Cortex of kidney (tissue), 1 donor: ENCODE results near the gene UBE2C.

Experiments
- DNase-seq: peaks from one replicate; lab custom pipeline; 2025; lab: John Stamatoyannopoulos, UW

UBE2C gene

DNA sequence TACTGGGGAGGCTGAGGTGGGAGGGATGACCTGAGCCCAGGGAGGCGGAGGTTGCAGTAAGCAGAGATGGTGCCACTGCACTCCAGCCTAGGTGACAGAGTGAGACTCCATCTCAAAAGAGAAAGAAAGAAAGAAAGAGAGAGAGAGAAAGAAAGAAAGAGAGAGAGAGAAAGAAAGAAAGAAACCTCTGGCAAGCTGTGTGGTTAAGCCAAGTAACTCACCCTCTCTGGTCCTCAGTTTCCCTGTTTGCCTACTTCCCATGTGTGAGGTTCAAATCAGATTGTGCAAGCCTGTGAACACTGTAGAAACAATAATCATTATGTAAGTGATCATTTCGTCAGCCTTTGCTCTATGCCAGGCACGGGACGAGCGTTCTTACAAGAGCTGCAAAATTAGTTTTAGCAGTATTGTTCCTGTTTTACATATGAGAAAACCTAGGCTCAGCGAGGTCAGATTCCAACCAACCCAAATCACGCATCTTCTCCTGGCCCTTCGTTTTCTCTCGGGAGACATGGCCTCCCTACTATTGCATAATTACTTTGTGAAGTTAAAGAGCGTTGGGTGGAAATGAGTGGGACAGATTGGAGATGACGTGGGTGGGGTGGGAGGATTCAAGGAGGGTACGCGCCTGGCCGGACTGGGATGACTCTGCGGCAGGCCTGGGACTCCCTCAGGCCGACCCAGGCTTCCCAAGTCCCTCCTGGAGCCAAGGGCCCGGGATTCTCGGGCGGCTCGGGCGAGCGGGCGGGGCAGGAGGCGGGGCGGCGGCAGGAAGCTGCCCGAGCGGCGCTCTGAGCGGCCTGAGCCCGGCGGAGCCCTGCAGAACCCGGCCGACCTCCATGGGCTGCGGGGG is 20.8 kb downstream of the UBE2C start, which contains the start of gene SNX21:
SNX21 (plus strand) TSS at position 770 of the 853 bp plus-strand sequence. CDS start 121 bp downstream, outside the sequence.
- DNase-seq: peak; percentile 22

DNA sequence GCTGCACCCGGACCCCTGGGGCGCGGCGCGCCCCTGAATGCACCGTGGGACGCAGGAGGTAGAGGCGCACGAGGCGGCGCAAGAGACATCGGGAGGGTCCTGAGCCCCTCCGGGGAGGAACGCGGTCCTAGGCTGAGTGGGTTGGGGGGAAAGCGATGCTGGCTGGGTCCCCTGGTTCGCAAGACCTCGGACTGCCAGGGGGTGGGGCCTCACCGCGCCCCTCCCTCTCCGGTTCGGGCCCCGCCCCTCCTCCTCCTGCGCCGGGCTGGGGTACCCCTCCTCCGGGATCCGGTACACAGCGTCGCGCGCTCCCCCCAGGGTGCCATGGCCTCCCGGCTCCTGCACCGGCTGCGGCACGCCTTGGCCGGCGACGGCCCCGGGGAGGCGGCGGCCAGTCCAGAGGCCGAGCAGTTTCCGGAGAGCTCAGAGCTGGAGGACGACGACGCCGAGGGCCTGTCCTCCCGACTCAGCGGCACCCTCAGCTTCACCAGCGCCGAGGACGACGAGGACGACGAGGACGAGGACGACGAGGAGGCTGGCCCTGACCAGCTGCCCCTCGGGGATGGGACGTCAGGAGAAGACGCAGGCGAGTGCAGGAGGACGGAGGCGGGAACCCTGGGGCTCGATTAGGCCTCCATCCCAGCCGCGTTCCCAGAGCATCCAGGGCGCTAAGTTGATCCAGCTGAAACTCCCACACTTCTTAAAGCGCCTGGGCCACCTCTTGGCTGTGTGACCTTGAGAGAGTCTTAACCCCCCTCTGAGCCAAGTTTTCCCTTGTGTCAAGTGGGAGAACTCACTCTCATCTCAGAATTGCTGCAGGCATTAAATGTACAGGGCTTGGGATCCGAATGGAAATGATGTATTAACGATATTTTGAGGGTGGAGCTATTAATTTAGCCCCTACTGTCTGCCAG is 21.7 kb downstream of the UBE2C start:
- no peak for DNase-seq

DNA sequence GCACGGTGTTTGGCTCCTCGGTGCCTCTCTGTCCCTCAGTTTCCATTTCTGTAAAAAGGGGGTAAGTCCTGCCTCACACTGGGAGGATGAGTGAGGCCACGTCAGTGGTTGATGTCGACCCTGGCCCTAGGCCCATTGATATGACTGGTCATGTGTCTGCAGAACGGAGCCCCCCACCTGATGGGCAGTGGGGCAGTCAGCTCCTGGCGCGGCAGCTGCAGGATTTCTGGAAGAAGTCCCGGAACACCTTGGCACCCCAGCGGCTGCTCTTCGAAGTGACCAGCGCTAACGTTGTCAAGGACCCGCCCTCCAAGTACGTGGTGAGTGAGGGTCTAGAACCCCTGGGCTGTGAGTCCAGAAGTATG is 22.3 kb downstream of the UBE2C start:
- DNase-seq: no peak

DNA sequence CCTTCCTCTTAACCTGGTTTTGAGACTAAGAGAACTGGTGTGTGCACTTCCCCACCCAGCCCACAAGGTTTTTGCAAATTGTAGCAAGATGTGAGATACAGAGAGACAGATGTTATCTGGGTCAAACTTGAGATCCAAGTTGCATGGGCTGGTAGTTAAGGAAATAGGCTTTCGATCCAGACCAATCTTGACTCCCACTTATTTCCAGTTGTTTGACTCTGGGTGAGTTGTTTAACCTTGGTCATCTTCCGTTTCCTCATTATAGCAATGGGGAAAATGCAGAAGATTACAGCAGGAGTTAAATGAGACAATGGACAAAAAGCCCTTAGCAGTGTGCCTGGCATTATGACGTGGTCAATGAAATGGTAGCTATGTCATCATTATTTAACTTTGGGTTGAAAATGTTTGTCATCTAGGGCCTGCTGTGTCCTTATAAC is 22.9 kb downstream of the UBE2C start:
- DNase-seq: no peak

DNA sequence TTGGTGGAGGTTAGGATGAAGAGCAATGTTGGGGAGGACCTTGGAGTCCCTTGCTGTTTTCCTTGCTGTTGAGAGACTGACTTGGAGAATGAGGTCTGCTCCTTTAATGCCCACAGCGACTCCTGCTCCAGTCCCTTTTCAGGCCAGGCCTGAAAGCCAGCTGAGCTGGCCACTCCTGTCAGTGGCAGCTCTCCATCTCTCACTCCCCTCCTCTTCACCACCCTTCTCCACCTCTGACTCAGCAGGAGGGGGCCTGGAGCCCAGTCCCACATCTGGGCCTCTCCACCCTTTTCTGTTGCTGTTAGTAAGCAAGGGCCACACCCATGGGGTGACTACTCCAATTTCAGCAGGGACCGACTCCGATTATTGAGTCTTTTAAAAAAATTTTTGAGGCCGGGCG is 23.4 kb downstream of the UBE2C start:
- DNase-seq: no peak

DNA sequence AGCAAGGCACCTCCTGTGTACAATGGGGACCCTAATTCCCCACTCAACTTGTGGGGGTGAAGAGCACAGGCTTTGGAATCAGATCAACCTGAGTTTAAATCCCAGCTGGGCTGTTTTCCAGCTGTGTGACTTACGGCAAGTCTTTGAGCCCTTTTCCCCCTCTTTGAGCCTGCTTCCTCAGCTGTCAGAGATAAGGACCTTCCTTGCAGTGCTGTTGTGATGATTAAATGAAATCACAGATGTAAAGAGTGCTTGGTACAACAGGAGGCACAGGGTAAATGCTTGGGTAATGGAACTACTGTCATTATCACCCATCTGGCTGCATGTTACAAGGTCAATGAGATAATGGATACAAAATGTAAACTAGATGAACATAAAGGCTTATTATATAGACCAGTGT is 24.4 kb downstream of the UBE2C start:
- no peak for DNase-seq

DNA sequence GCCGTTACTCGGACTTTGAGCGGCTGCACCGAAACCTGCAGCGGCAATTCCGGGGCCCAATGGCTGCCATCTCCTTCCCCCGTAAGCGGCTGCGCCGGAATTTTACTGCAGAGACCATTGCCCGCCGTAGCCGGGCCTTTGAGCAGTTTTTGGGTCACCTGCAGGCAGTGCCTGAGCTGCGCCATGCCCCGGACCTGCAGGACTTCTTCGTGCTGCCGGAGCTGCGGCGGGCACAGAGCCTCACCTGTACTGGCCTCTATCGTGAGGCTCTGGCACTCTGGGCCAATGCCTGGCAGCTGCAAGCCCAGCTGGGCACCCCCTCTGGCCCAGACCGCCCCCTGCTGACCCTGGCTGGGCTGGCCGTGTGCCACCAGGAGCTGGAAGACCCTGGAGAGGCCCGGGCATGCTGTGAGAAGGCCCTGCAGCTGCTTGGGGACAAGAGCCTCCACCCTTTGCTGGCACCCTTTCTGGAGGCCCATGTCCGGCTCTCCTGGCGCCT is 28.3 kb downstream of the UBE2C start:
- DNase-seq: no peak

DNA sequence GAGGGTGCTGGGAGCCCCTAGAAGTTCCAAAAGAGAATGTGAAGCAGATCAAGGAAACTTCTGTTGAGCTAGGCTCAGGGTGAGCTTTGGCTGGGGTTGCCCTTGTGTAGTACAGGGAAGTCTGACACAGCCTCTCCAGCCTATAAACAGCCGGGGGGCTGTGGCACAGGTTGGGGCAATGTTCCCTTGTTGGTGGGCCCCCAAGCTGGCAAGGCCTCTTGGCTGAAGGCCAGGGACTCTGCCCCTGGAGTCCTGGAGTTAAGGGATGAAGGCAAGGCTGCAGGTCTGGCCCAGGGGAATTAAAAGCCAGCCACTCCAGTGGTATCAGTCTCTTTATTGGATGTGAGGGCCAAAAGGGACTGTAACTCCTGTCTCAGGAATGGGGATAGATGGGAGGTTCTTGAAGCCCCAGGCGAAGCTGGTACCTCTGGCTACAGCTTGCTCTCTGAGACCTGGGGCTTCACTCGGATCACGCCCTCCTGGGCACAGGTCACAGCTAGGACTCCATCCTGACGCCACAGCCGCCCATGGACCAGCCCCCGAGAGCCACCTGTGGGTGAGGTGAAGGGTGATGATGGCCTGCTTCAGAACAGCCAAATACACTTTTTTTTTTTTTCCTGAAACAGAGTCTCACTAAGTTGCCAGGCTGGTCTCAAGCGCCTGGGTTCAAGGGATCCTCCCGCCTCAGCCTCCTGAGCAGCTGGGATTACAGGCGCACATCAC is 29.1 kb downstream of the UBE2C start:
- no peak for DNase-seq

DNA sequence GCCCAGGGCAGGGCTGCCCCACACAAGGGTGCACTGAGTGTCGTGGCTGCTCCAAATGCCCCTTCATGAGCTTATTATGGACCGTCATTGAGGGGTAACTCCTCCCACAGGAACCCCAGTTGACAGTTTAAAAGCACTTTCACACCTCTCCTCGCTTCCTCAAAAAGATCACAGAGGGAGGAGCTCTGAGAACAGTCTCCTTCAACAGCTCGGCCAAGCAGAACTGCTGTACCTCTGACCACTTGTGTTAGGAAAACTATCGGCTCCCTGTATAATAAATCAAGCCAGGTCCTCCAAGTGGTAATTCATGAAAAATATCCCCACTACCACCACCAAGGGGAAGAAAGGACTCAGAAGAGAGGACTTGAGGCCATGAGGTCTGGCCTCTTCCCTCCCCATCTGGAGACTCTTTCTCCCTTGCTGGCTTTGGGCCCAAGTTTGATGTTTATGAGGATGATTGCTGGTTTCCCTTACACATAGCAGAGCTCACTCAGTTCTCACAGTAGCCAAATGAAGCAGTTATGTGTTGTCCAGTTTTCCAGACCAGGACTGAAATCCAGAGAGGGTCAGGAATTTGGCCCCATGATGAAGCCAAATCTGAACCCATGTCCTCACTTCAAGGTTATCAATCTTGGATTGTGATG is 29.8 kb downstream of the UBE2C start:
- DNase-seq: no peak

DNA sequence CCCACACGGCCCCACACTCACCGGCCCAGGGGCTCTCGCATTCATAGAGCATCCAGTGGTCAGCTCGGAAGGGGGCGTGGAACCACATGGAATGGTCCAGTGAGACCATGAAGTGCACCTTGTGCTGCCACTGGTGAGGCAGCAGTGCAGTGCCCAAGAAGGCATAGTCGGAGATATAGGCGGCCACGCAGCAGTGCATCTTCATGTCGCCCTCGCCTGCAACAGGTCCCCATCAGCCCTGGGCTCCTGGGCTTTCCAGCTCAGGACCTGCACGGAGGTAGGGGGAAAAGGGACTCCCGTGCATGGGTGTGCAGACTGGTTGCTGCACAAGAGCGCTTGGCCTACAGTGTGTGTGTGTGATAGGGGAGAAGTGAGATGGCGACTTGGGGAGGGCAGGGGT is 31.1 kb downstream of the UBE2C start:
- DNase-seq: no peak

DNA sequence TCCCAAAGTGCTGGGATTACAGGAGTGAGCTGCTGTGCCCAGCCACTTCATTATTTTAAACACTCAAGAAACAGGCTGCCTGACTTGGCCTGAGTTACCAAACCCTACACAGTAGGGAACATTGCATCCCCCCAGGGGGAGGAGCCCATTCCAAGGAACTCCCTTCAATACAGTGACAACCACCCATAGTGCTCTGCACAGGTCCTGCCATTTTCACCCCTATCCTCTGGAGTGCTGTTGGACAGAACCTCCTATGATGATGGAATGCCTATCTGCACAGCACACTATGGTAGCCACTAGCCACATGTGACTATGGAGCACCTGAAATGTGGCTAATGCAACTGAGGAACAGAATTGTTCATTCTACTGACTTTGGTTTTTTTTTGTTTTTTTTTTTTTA is 33.0 kb downstream of the UBE2C start:
- no peak for DNase-seq

DNA sequence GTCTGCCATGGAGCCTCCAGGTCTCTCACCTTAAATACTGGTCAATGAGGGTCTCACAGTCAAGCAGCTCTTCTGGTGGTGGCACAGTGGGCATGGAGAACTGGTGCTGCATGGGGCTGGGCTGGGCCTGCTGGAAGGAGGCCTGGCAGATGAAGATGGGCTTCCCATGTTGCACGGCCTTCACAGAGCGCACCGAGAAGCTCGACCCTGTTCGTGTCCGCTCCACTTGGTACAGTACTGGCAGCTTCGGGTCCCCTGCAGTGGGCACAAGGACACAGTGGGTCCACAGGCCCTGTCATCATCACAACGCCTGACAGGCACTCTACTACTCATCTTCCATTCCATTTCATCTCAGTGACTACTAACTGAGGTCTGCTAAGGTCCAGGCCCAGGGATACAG is 36.0 kb downstream of the UBE2C start:
- no peak for DNase-seq

DNA sequence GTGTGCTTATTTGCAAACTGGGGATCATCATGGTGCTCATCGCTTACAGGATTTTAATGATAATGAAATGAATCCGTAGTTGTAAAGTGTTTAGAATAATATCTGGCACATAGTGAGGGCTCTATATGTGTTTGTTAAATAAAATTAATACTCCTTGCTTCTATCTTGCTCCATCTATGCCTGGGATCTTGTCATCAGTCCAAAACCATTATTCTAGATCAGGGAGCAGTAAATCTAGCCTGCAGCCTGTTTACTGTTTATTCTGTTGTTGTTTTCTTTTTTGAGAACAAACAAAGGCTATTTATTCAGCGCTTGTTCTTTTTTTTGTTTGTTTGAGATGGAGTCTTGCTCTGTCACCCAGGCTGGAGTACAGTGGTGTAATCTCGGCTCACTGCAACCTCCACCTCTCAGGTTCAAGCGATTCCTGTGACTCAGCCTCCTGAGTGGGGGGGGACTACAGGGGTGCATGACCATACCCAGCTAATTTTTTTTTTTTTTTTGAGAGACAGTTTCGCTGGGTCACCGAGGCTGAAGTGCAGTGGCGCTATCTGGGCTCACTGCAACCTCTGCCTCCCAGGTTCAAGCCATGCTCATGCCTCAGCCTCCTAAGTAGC is 36.6 kb downstream of the UBE2C start:
- DNase-seq: no peak

DNA sequence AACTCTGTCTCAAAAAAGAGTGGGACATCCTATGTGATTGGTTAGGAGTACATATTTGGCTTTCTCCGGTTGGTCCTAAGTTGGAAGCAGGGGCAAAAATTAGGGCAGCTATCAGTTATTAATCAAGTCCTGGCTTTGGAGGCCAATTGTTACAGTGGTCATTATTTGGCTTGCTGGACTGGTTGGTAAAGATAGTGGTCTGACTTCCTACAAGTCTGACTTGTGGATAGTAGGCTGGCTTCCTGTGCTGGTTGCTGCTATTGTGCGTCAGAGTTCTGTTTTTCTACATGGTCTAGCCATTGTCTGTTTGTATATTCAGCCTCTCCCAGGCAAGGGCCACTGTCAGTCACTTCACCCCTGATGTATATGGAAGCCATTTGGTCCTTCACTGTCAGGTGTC is 37.8 kb downstream of the UBE2C start:
- no peak for DNase-seq

DNA sequence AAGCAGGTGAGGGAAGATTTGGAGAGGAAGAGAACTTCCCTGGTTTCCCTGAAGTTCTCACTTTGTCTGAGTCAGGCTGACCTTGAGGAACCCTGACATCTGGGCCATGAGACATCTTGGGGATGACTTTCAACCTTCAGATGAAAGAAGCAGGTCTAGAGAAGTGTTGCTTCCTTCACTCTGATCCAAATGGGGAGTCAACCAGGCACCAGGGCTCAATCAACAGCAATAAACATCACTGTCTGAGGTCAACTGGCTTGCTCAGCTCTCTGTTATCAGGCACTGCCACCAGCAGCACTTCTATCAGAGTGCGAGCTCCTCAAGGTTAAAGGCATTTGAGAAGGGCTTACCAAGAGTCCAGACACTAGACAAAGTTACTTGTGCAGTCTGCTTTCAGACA is 38.5 kb downstream of the UBE2C start:
- DNase-seq: no peak

DNA sequence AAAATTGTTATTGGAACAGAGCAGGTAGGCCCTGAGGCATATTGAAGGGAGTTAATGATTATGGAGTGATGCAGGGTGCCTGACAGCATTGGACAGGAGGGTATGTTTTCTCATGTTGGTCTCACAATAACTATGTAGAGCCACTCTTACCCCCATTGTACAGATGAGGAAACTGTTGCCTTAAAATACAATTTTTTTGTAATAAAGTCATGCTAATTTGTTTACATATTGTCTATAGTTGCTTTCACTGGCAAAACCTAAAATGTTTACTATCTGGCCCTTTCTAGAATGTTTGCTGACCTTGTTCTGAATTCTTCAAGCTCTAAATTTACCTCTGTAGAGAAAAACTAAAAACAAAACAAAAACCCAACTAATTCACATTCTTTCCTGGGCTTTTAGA is 39.1 kb downstream of the UBE2C start:
- DNase-seq: no peak

DNA sequence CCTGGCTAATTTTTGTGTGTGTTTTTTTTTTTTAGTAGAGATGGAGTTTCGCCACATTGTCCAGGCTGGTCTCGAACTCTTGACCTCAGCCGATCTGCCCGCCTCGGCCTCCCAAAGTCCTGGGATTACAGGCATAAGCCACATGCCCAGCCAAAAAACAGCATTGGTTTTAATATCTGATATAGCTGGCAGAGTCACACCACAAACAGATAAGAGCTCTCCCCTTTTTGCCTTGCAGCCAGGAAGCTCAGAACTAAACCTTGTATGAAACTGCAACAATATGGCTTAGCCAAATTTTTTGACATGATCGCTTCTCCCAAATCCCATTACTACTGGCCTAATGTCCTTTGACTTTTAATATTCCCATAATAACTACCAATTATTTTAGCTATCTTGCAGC is 39.9 kb downstream of the UBE2C start:
- no peak for DNase-seq

DNA sequence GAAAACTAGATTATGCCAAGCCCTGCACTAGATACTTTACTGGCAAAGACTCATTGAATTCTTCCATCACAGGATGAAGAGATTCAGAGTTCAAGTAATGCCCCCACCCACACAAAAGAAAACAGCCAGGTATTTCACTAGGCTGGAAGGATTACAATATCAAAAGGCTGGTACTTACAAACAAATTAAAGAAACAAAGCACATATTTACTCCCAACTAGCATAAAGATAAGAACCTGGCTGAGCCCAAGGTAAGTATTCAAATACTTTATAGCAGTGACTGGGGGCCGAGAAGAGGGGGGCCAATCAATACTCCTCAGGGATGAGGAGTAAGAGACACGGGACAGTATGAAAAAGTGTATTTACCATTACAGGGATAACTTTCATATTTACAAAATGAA is 41.0 kb downstream of the UBE2C start:
- DNase-seq: no peak

DNA sequence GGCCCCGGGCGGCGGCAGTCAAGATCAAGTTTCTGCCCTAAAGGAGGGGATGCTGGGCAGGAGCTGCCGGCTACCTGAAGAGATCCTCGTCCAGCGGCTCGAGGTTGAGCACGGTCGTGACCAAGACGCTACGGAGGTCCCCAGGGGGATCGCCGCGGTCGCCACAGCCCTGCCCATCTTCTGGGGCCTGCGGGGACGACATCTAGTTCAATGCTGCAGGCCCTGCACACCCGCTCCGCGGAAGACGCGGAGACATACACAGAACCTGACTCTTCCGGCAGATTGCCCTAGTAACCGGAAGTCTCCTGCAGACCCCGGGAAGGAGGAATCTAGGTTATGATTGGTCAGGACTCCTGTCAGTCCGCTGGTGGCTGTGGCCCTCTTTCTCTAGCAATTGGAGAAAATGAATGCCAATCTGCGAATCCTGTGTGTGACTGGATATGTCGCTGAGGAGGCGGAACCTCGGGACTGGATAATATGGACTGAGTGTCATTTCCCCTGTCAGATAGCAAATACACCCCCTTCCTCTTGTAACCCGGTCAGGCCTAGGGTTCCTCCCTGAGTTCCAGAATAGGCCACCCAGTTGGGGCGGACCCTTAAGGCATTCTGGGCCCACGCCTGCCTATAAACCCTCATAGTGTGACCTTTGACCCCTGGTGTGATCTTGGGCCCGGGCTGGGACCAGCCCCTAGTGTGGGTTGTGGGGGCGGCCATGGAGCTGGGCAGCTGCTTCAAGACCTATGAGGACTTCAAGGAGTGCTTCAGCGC is 44.9 kb downstream of the UBE2C start, which contains the start of the genes ACOT8 and ZSWIM3:
ACOT8 (minus strand) TSS at position 279 of the 768 bp plus-strand sequence; CDS start at position 202, 77 bp downstream.
ZSWIM3 (plus strand) TSS at position 501 of the 768 bp plus-strand sequence; CDS start at position 713, 212 bp downstream.
- no peak for DNase-seq

DNA sequence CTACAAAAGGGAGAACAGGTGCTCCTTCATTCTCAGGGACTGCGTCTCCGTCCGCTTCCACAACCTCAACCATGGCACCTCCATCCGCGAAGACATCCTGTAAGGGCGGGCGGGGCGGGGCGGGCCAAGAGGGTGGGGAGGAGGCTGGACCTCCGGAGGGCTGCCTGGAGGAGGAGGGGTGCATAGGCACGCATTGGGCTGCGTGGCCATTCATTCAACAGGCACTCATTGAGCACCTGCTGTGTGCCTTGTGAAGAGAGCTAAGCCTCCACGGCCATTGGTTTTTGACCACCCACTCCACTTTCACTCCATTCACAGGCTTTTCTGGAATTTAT is 45.4 kb downstream of the UBE2C start:
- DNase-seq: no peak
